GM10847 (cell line): ENCODE data around the gene MIB2.

Source experiments
- POLR2A ChIP-seq: IDR thresholded peaks from 2 replicates; pipeline ENCODE4 v1.6.1; 2011; ENCODE audit not compliant: insufficient read length; ENCODE audit errors: extremely low read depth

Gene MIB2

DNA sequence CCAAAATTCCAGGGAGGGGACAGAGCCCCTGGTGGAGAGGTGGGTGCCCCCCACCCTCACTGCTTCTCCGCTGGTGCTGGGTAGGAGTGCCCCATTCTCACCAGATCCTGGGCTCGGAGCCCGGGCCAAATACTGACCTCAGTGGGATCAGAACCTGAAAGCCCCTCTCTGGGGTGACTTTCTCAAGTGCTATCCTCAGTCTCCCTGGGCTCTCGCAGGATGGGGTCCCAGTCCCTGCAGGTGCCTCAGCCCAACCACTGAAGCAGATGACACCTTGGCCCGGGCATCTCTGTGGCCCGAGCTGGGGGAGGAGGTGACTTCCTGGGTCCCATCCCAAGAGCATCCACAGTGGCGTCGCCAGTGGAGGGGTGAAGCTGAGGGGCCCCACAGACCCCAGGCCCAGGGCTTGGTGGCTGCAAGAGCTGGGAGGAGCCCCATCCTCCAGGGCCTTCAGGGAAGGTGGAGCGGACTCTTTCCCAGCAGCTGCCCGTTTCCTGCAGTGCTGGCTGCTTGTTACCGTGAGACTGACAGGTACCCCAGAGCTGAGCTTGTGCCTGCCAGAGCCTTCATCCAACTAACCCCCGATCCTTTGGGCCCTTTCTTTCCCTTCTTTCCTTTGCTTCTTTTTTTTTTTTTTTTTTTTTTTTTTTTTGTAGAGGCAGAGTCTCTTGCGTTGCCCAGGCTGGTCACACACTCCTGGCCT lies 11.5 kb upstream of the MIB2 start:
- TF ChIP-seq POLR2A, result no peak

DNA sequence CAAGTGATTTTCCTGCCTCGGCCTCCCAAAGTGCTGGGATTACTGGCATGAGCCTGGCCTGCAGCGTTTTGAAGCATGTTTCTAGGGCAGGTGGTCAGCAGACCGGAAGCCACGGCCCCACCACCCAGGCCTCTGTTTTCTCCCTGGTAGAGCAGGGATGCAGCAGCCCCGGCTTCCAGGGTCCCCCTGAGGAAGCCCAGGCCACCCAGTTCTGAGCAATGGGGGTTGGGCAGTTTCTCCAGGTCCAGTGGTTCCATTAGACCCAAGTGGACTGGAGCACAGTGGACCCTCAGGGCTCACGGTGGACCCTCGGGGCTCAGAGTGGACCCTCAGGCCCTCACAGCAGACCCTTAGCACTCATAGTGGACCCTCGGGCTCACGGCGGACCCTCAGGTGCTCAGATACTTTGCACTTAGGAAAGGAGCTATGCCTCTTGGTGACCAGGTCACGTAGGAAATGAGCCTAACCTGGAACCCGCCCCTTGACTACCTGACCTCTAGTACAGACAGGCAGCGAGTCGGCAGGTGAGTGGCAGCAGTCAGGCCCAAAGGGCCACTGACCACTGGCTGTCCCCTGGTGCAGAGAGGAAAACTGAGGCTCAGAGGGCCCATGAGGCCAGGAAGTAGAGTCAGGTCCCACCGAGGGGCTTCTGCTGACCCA lies 10.8 kb upstream of the MIB2 start:
- TF ChIP-seq POLR2A, result no peak

DNA sequence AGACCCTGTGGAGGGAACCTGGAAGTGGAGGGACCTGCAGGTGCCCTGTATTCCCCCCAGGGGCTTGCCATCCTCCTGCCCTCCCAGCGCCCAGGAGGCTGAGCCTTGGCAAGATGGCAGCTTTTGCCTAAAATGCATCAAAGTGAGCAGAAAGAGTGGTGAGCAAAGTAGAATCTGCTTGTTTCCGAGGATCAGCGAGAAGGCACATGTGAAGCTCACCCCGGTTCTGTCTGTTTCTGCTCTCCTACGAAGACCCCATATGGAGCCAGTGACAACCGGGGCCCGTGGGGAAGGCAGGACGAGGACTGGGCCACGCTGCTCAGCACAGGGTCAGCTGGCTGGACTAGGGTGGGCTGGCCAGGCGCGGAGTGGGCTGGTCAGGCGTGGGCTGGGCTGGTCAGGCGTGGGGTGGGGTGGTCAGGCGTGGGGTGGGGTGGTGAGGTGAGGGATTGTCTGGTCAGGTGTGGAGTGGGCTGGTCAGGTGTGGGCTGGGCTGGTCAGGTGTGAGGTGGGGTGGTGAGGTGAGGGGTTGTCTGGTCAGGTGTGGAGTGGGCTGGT lies 10.2 kb upstream of the MIB2 start:
- TF ChIP-seq POLR2A, result no peak

DNA sequence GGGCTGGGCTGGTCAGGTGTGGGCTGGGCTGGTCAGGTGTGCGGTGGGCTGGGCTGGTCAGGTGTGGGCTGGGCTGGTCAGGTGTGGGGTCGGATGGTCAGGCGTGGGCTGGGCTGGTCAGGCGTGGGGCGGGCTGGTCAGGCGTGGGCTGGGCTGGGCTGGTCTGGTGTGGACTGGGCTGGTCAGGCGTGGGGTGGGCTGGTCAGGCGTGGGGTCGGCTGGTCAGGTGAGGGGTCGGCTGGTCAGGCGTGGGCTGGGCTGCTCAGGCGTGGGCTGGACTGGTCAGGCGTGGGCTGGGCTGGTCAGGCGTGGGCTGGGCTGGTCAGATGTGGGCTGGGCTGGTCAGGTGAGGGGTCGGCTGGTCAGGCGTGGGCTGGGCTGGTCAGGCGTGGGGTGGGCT lies 9.6 kb upstream of the MIB2 start:
- no peak for TF ChIP-seq POLR2A

DNA sequence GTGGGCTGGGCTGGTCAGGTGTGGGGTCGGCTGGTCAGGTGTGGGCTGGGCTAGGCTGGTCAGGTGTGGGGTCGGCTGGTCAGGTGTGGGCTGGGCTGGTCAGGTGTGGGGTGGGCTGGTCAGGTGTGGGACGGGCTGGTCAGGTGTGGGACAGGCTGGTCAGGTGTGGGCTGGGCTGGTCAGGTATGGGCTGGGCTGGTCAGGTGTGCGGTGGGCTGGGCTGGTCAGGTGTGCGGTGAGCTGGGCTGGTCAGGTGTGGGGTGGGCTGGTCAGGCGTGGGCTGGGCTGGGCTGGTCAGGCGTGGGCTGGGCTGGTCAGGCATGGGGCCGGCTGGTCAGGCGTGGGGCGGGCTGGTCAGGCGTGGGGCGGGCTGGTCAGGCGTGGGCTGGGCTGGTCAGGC lies 9.1 kb upstream of the MIB2 start:
- no peak for TF ChIP-seq POLR2A

DNA sequence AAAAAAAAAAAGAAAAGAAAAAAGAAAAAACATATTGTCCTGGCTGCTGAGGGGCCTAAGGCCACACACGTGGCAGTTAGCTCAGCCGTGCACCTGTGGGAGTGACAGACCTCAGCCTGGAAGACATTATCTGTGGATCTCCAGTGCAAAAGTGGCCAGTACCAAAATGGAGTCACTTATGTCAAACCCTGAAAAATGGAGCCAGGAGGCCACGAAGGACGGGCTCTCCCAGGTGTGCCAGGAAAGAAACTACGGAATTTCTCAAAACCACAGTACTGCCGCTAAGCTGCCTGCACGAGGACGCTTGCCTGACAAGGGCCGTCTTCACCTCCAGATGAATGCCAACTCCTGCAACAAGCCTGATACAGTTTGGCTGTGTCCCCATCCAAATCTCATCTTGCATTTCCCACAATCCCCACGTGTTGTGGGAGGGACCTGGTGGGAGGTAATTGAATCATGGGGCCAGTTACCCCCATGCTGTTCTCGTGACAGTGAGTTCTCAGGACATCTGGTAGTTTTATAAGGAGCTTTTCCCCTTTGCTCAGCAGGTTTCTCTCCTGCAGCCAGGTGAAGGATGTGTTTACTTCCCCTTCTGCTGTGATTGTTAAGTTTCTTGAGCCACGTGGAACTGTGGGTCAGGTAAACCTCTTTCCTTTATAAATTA lies 5.3 kb upstream of the MIB2 start:
- TF ChIP-seq POLR2A, result no peak

DNA sequence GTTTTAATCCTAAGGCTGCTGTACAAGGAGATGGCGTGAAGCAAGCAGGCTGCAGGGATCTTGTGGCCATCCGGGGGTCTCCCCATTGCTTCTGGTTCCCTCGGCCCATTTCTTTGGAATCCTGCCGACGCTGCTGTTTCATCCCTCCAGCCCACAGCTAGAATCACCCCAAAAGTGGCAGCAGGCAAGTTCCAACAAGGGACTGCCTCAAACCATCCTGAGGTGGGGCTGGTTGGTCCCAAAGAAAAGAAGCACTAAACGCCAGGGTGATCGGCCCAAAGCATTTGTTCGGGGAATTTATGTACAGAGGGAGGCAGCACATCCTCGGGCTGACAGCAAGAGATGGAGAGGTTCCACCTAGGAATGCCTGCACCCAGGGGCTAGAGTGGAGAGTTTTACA lies 4.5 kb upstream of the MIB2 start:
- TF ChIP-seq POLR2A, result no peak

DNA sequence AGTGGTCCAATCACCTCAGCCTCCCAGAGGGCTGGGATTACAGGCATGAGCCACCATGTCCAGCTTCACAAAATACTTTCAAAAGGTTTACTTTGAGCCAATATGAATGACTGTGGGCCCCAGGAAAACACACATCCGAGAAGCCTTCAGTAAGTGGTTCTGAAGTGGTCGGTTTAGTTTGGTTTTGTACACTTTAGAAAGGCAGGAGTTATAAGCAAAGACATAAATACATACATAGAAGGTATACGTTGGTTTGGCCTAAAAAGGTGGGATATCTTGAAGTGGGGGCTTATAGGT lies 3.2 kb upstream of the MIB2 start:
- TF ChIP-seq POLR2A, result no peak

DNA sequence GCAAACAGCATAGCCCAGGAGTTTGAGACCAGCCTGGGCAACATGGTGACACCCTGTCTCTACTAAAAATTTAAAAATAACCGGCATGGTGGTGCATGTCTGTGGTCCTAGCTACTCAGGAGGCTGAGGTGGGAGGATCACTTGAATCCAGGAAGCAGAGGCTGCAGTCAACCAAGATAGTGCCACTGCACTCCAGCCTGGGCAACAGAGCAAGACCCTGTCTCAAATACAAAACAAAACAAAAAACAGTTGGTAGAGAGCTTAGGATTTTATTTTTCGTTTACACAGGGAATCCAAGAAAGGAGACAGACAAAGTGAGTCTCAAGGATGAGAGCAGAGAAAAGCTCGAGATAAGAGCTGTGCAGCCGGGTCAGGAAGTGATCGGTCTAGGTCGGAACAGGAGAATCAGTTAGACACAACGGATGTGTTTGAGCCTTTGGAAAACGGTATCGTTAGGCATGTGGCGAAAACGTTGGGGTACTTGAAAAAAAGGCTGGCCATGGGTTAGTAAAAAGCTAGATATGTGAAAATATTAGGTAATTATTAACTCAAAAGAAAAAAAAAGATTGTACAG lies 1.7 kb upstream of the MIB2 start:
- no peak for TF ChIP-seq POLR2A

DNA sequence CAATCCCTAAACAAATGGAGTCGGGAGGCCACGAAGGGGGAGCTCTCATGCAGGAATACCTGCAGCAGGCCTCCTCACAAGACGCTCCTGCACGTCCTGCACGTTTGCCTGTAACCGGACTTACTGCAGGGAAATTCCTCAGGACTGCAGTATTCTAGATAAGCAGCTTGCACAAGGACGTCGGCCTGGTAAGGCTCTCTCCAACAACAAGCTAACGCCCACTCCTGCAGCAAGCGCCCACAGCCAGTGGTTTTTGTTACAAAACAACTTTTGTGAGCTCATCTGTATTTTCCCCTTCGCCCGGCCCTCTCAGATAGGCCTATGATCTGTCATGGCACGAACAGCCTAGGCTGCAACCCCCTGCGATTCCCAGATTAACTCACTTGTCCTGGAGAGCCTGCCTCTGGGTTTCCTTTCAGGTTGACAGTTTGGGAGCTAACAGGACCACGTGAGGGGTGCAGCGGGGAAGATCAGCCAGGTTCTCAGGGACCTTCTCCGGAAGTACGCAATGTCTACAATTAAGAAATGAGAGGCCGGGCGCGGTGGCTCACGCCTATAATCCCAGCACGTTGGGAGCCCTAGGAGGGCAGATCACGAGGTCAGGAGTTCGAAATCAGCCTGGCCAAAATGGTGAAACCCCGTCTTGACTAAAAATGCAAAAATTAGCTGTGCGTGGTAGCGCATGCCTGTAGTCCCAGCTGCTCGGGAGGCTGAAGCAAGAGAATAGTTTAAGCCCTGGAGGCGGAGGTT lies 921 bp upstream of the MIB2 start:
- no peak for TF ChIP-seq POLR2A

DNA sequence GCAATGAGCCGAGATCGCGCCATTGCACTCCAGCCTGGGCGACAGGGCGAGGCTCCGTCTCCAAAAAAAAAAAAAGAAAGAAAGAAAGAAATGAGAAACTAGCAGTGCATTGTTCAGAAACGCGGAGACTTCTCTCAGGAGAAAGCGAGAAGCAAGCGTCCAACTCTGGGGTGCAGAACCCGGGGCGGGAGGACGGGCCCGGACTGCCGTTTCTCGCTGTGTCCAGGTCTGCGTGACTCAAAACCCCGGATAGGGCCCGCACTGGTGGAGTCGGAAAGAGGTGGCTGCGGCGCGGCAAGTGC lies 395 bp upstream of the MIB2 start:
- TF ChIP-seq POLR2A, result no peak

DNA sequence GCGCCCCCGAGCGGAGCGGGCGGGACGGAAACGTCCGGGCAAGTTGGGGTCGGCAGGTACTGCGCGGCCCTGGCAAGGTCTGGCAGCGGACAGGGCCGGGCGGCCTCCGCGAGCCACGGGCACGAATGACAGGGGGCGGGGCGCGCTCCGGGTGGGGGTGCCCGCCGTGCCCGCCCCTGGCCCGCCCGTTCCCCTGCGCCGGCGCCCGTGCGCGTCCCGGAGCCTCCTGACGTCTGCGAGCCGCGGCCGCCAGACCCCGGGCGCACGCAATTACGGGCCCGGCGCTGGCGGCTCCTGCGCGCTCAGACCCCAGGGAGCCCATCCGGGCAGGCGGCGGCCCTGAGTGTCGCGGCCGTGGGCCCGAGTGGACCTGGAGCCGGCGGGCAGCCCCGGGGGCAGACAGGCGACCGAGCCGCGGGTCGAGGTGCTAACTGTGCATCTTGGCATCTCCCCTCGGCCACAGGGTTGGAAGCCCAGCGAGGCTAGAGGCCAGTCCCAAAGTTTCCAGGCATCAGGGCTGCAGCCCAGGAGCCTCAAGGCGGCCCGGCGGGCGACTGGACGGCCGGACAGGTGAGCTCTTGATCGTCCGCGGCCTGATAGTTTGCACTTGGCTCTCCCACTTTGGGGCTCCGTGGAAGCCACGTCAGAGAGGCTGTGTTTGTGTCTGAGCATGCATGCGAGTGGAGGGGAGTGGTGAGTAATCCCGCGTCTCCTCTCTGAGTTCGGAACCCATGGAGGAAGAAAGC lies 918 bp downstream of the MIB2 start:
- no peak for TF ChIP-seq POLR2A

DNA sequence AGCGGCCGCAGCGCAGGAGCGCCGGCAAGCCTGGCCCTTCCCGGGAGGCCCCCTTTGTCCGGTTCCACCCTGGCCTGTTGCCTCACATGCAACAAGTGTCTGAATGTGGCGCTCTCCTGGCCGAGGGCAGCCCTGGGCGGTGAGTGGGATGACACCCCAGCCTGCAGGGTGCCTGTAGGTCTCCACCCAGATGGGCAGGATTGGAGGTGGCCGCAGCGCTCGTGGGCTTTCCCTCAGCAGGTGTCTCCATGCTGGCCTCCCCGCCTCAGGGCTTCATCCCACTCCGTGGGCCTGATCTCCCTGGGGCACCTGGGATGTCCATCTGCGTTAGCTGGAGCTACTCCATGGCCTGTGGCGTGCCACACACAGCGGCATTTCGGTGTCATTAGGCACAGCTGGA lies 1.5 kb downstream of the MIB2 start:
- no peak for TF ChIP-seq POLR2A

DNA sequence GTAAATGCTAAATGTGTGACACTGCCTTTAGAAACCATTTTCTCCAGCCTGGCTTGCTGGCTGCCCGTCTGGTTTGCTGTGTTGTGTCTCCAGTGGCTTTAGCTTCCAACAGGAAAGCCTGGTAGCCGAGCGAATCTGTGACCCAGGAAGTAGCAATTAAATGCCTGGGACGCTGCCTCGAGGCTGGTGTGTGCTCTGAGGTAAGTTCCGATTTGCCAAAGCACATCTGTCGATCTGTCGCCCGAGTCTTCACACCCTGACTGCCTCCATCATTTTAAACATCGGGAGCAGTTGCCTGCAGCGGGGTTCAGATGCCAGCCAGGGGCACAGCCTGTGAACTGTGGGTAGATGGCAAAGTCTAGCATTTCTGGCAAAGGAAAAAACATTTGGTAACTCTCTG lies 2.2 kb downstream of the MIB2 start:
- TF ChIP-seq POLR2A, result no peak

DNA sequence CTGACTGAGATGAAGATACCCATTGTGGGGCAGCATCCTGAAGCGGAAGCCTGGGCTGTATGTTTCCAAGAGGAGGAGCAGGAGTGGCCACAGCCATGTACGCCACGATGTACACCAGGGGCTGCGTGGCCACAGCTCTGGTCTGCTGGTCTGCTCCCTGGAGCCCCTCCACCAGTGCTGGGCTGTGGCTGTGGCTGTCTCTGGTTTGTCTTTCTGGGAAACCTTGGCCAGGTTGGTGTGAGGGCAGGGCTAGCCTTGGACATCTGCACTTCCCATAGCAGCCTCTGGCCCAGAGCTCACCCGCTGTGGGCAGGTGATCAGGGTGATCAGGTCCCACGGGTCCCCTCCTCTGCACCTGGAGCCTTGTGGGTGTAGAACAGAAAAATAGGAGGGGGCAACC lies 2.6 kb downstream of the MIB2 start:
- TF ChIP-seq POLR2A, result no peak
